Loucy (cell line): Measurements from ENCODE around the gene CSNK2A1.

Experiments
- H2AFZ ChIP-seq: fragments of 200-600 bp; sonication (generic); 2 replicates; pipeline ENCODE4 v1.6.0; 2016; ENCODE audit warnings: antibody characterized with exemption, mild to moderate bottlenecking, low read length, moderate library complexity
- H3F3A ChIP-seq: fragments of 200-600 bp; 2 replicates; pipeline ENCODE4 v1.6.0; 2016; ENCODE audit warnings: antibody characterized with exemption, low read depth, mild to moderate bottlenecking
- H3K27me3 ChIP-seq: fragments of 200-600 bp; sonication (generic); 2 replicates; pipeline ENCODE4 v1.6.1; 2014; ENCODE audit warnings: low read length, mild to moderate bottlenecking; ENCODE audit not compliant: insufficient read depth, poor library complexity, severe bottlenecking
- H3K36me3 ChIP-seq: fragments of 200-600 bp; sonication (generic); 2 replicates; pipeline ENCODE4 v1.6.1; 2016; ENCODE audit warnings: low read length; ENCODE audit not compliant: insufficient read depth
- H3K4me1 ChIP-seq: fragments of 200-600 bp; sonication (generic); 2 replicates; pipeline ENCODE4 v1.5.1; 2014; ENCODE audit warnings: low read length, mild to moderate bottlenecking; ENCODE audit not compliant: insufficient read depth, poor library complexity, severe bottlenecking
- H3K4me2 ChIP-seq: fragments of 200-600 bp; sonication (generic); 2 replicates; pipeline ENCODE4 v1.6.0; 2014; ENCODE audit warnings: antibody characterized with exemption, low read length, low read depth, mild to moderate bottlenecking; ENCODE audit not compliant: poor library complexity, severe bottlenecking
- H3K4me3 ChIP-seq: fragments of 200-600 bp; sonication (generic); 2 replicates; pipeline ENCODE4 v1.5.1; 2014; ENCODE audit warnings: low read length, mild to moderate bottlenecking, mixed read lengths; ENCODE audit not compliant: poor library complexity, severe bottlenecking
- H3K79me2 ChIP-seq: fragments of 200-600 bp; sonication (generic); 2 replicates; pipeline ENCODE4 v1.6.1; 2014; ENCODE audit warnings: low read length; ENCODE audit not compliant: insufficient read depth
- H3K9ac ChIP-seq: fragments of 200-600 bp; sonication (generic); 2 replicates; pipeline ENCODE4 v1.6.0; 2014; ENCODE audit warnings: mild to moderate bottlenecking, low read depth, low read length, moderate library complexity; ENCODE audit not compliant: poor library complexity, severe bottlenecking
- H3K9me2 ChIP-seq: fragments of 200-600 bp; sonication (generic); replicated peaks from 2 replicates; pipeline ENCODE4 v1.6.1; 2016; ENCODE audit warnings: low read depth, low read length, mixed read lengths
- H3K9me3 ChIP-seq: fragments of 200-600 bp; sonication (generic); 2 replicates; pipeline ENCODE4 v1.6.1; 2014; ENCODE audit warnings: mild to moderate bottlenecking, antibody characterized with exemption, low read length, low read depth; ENCODE audit not compliant: insufficient read depth
- H4K20me1 ChIP-seq: fragments of 200-600 bp; sonication (generic); 2 replicates; pipeline ENCODE4 v1.6.0; 2014; ENCODE audit warnings: antibody characterized with exemption, low read length, mild to moderate bottlenecking; ENCODE audit not compliant: insufficient read depth, poor library complexity, severe bottlenecking
- EZH2phosphoT487 ChIP-seq: fragments of 200-600 bp; IDR thresholded peaks from 2 replicates; pipeline ENCODE4 v1.6.1; 2018; ENCODE audit warnings: antibody characterized with exemption, mild to moderate bottlenecking, moderate library complexity, borderline replicate concordance
- TF ChIP-seq, protein P1 (sequence below): fragments of 200-600 bp; sonication (generic); conservative IDR thresholded peaks from 2 replicates; pipeline ENCODE4 v1.5.1; 2014; ENCODE audit warnings: mild to moderate bottlenecking, antibody characterized with exemption, low read length

Gene CSNK2A1

DNA sequence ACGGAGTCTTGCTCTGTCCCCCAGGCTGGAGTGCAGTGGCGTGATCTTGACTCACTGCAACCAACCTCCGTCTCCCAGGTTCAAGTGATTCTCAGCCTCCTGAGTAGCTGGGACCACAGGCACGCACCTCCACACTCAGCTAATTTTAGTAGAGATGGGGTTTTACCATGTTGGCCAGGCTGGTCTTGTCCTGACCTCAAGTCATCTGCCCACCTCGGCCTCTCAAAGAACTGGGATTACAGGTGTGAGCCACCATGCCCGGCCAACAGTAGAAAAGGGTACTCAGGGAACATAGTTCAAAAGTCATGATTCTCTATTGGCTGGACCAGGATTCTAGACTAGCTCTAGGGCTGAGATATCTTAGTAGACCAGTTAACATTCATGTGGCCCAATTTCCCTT, 5.6 kb downstream of the CSNK2A1 start:
- peak overlapping the region; percentile 87 for H3K4me3 ChIP-seq
- H3K9ac ChIP-seq: peak overlapping the region; percentile 19
- peaks cover 75% of the 10 kb centered on the region for H3K4me1 ChIP-seq
- no peaks in the 10 kb centered on the region for H3K36me3 ChIP-seq
- no peaks in the 10 kb centered on the region for H3F3A ChIP-seq
- peaks cover 99% of the 10 kb centered on the region for H4K20me1 ChIP-seq
- peaks cover 100% of the 10 kb centered on the region for H3K79me2 ChIP-seq
- no peak overlapping the region for H2AFZ ChIP-seq
- no peaks in the 10 kb centered on the region for H3K27me3 ChIP-seq
- H3K9me2 ChIP-seq: no peaks in the 10 kb centered on the region
- peak overlapping the region; percentile 93 for H3K4me2 ChIP-seq
- no peaks in the 10 kb centered on the region for H3K9me3 ChIP-seq
- TF ChIP-seq EZH2phosphoT487: no peak

DNA sequence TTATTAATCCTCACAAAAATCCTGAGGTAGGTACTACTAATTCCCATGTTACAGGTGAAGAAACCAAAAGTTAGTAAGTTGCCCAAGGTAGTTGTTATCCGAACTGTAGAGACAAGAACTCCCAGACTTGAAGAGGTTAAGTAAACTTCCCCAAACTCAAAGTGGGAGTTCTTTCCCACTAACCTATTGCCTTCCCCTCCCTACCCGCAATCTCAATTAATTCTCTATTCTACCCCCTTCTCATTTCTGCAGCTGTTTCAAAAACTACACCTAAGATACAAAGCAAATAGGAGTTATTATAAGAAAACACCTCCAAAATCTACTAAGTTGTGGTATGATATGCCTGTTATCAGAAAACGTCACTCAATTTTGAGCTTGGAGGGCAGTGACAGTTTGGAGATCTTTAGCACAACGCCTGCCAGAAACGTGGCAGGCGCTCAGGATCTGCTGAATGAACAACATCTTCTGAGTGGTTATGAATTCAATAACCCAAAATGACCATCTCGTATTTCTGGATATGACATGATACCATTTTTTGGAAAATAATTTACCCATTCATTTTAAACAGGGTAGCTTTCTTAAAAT, 7.1 kb downstream of the CSNK2A1 start:
- Histone ChIP-seq H2AFZ (no peak overlapping the region), H3K9me2 (no peaks in the 10 kb centered on the region), H3K4me1 (peaks cover 66% of the 10 kb centered on the region), H3K79me2 (peaks cover 100% of the 10 kb centered on the region), H3K36me3 (no peaks in the 10 kb centered on the region), H3K27me3 (no peaks in the 10 kb centered on the region), H3F3A (no peaks in the 10 kb centered on the region), H3K9ac (peak overlapping the region; percentile 5), H3K9me3 (no peaks in the 10 kb centered on the region), H3K4me3 (peak overlapping the region; percentile 87), H3K4me2 (peak overlapping the region; percentile 93), H4K20me1 (peaks cover 99% of the 10 kb centered on the region)
- no peak for TF ChIP-seq EZH2phosphoT487
- TF ChIP-seq, protein P1, sequence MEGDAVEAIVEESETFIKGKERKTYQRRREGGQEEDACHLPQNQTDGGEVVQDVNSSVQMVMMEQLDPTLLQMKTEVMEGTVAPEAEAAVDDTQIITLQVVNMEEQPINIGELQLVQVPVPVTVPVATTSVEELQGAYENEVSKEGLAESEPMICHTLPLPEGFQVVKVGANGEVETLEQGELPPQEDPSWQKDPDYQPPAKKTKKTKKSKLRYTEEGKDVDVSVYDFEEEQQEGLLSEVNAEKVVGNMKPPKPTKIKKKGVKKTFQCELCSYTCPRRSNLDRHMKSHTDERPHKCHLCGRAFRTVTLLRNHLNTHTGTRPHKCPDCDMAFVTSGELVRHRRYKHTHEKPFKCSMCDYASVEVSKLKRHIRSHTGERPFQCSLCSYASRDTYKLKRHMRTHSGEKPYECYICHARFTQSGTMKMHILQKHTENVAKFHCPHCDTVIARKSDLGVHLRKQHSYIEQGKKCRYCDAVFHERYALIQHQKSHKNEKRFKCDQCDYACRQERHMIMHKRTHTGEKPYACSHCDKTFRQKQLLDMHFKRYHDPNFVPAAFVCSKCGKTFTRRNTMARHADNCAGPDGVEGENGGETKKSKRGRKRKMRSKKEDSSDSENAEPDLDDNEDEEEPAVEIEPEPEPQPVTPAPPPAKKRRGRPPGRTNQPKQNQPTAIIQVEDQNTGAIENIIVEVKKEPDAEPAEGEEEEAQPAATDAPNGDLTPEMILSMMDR: no peak

DNA sequence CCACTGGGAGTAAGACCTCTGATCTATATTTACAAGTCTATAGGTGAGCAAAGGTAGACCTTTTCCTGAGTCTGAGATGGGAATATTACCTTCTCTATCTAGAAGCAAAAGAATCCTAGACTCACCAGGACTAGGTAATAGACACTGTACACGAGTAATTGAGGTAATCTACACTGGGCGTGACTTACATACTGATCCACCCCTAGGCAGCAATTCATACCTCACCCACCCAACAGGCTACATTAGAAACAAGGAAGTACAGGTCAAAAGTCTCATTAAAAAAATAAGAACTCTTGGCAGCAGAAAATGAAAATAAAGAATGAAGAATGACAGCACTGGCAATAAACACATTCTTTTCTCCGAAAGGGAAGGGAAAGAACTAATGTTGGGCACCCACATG, 7.6 kb downstream of the CSNK2A1 start:
- H3K9ac ChIP-seq: peak overlapping the region; percentile 5
- no peaks in the 10 kb centered on the region for H3F3A ChIP-seq
- TF ChIP-seq EZH2phosphoT487: no peak
- TF ChIP-seq, protein P1: no peak
- H3K4me2 ChIP-seq: peak overlapping the region; percentile 93
- peaks cover 60% of the 10 kb centered on the region for H3K4me1 ChIP-seq
- no peak overlapping the region for H2AFZ ChIP-seq
- peaks cover 98% of the 10 kb centered on the region for H4K20me1 ChIP-seq
- no peaks in the 10 kb centered on the region for H3K9me3 ChIP-seq
- H3K9me2 ChIP-seq: no peaks in the 10 kb centered on the region
- no peaks in the 10 kb centered on the region for H3K27me3 ChIP-seq
- H3K36me3 ChIP-seq: no peaks in the 10 kb centered on the region
- peaks cover 100% of the 10 kb centered on the region for H3K79me2 ChIP-seq
- peak overlapping the region; percentile 87 for H3K4me3 ChIP-seq

DNA sequence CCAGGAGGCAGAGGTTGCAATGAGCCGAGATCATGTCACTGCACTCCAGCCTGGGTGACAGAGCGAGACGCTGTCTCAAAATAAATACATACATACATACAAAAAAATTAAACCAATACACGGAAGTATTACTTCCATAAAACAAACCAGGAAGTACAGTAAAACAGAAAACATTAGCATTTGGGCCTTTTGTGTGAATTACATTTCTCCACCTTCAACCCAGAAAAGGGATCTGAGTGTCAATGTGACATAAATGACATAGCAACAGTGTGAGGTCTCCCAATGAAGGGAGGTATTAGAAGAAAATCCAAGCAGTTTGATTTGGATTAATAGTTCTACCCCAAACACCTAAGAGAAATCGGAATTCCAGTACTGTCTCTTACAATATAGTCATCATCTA, 10.1 kb downstream of the CSNK2A1 start:
- H3K27me3 ChIP-seq: no peaks in the 10 kb centered on the region
- no peak overlapping the region for H2AFZ ChIP-seq
- no peak overlapping the region for H3K9ac ChIP-seq
- no peak overlapping the region for H3K4me3 ChIP-seq
- H3K9me2 ChIP-seq: no peaks in the 10 kb centered on the region
- H3K79me2 ChIP-seq: peaks cover 100% of the 10 kb centered on the region
- peaks cover 8% of the 10 kb centered on the region; the same call in 1 of the 2 replicates for H3K36me3 ChIP-seq
- H3F3A ChIP-seq: no peaks in the 10 kb centered on the region
- no peaks in the 10 kb centered on the region for H3K9me3 ChIP-seq
- H3K4me2 ChIP-seq: peak overlapping the region; percentile 6
- H3K4me1 ChIP-seq: peaks cover 36% of the 10 kb centered on the region
- H4K20me1 ChIP-seq: peaks cover 83% of the 10 kb centered on the region
- no peak for TF ChIP-seq EZH2phosphoT487
- TF ChIP-seq, protein P1: no peak
